Mesodermal cell (in vitro differentiated cells): ENCODE data around the gene LAMA3.

Source experiments
- H3K27ac ChIP-seq: 2 replicates; pipeline ENCODE4 v1.7.0; 2013; ENCODE audit warnings: mild to moderate bottlenecking, low read depth, low read length, moderate library complexity; ENCODE audit not compliant: severe bottlenecking
- H3K36me3 ChIP-seq: 2 replicates; pipeline ENCODE4 v1.7.1; 2013; ENCODE audit warnings: mild to moderate bottlenecking, low read length, moderate library complexity; ENCODE audit not compliant: control insufficient read depth, insufficient read depth
- H3K4me1 ChIP-seq: one replicate; pipeline ENCODE4 v1.7.1; 2013; ENCODE audit warnings: mild to moderate bottlenecking, low read length; ENCODE audit not compliant: insufficient read depth, control insufficient read depth, poor library complexity, severe bottlenecking
- H3K4me3 ChIP-seq: 2 replicates; pipeline ENCODE4 v1.7.0; 2013; ENCODE audit warnings: low read length, control low read depth, mild to moderate bottlenecking; ENCODE audit not compliant: insufficient read depth, poor library complexity, severe bottlenecking; ENCODE audit errors: extremely low read depth
- H3K9me3 ChIP-seq: 2 replicates; pipeline ENCODE4 v1.7.1; 2013; ENCODE audit warnings: mild to moderate bottlenecking, low read length, moderate library complexity; ENCODE audit not compliant: control insufficient read depth
- WGBS, 2 experiments: methylation state at CpG; one replicate each; pipeline ENCODE4 v1.1.5; 2013; ENCODE audit warnings: missing lambda C conversion rate in 2 of 2; ENCODE audit not compliant: insufficient coverage in 2 of 2; 5-methylcytosine and 5-hydroxymethylcytosine counted together

LAMA3 gene

DNA sequence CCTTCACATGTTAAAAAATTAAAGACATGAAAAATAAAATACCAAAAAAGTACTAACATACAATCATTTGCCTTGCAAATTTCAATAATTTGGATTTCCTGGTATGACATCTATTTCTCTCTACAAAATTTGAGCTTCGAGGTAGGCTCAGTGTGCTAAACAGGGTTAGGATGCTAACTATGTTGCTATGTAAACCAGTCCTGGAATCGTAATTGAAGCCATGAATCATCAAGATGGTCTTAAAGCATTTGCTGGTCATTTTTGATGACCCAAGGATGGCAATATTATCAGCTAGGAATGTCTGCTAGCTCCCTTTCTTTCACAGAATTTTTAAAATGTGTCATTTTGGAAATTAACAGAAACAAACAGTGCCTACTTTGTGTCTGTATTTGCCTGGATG, 217.4 kb downstream of the LAMA3 start:
- Histone ChIP-seq H3K4me1 (no peaks in the 10 kb centered on the region), H3K4me3 (no peak overlapping the region), H3K36me3 (no peaks in the 10 kb centered on the region), H3K27ac (no peak overlapping the region), H3K9me3 (no peaks in the 10 kb centered on the region)
- 83 to 86% methylated on average over 1 to 2 of the region's 2 CpGs for WGBS, 2 experiments

DNA sequence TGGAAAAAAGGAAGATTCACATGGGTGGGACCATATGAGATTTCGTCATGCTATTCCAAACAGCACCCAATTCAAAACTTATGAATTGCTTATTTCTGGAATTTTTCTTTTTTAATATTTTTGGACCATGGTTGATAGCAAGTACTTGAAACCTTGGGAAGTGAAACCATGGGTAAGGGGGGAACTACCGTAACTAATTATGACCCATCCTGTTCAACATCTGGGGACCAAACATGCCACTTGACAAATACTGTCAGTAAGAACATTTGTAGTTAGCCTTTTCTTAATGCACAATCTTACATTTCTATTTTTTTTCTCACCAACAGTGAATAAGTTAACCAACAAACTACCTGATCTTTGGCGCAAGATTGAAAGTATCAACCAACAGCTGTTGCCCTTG, 219.6 kb downstream of the LAMA3 start:
- H3K27ac ChIP-seq: no peak overlapping the region
- H3K4me1 ChIP-seq: no peaks in the 10 kb centered on the region
- H3K4me3 ChIP-seq: no peak overlapping the region
- no peaks in the 10 kb centered on the region for H3K36me3 ChIP-seq
- 93 to 100% methylated on average over 1 to 2 of the region's 3 CpGs for WGBS, 2 experiments
- H3K9me3 ChIP-seq: no peaks in the 10 kb centered on the region

DNA sequence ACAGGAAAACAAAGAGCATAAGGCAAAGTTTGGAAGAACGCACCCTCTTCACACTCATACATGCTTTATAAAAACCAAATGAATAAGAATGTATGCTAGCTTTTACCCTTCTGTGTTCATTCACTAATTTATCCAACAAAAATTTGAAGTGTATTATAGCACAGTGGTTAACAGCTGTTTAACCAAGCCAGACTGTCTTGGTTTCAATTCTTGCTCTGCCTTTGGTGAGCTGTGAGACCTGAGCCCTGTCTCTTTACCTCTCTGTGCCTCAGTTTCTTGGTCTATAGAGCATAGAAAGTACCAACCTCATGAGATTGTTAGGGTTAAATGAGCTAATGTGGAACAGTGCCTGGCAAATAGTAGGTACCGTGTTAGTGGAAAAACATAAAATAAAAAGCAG, 220.8 kb downstream of the LAMA3 start:
- Histone ChIP-seq H3K9me3 (no peaks in the 10 kb centered on the region), H3K4me3 (no peak overlapping the region), H3K36me3 (no peaks in the 10 kb centered on the region), H3K4me1 (no peaks in the 10 kb centered on the region), H3K27ac (no peak overlapping the region)
- 33 to 70% methylated on average over 1 of the region's 2 CpGs for WGBS, 2 experiments

DNA sequence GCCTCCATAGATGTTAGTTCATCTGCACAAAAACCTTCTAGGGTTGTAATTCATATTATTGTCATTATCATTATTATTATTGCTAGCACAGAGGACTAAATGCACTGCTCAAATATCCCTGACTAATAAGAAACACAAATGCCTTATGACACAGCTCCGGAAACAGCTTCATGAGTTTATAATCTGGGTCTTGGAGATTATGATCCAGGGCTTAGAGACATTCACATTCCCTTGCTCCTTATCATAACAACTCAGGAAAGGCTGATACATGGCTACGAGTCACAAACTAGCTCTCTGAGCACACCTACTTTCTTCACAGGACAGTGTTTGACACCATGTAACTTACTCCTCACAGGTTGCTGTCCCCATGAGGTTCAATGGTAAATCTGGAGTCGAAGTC, 223.1 kb downstream of the LAMA3 start:
- H3K4me1 ChIP-seq: no peaks in the 10 kb centered on the region
- 89 to 93% methylated on average over 2 of the region's 3 CpGs for WGBS, 2 experiments
- no peak overlapping the region for H3K27ac ChIP-seq
- no peak overlapping the region for H3K4me3 ChIP-seq
- H3K36me3 ChIP-seq: no peaks in the 10 kb centered on the region
- no peaks in the 10 kb centered on the region for H3K9me3 ChIP-seq

DNA sequence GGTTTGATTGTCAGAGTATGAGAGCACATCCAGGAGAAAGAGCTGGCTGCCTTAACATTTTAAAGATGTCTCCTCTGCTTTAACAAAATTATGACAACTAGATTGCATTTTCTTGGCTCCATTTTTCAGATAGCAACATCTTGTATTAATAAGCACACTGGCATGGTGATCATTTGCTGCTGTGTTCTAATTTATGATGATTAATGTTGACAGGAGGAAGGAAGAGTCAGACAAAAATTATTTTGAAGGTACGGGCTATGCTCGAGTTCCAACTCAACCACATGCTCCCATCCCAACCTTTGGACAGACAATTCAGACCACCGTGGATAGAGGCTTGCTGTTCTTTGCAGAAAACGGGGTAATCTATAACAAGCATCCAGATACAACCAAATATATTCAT, 227.1 kb downstream of the LAMA3 start:
- Histone ChIP-seq H3K27ac (no peak overlapping the region), H3K4me3 (no peak overlapping the region), H3K36me3 (no peaks in the 10 kb centered on the region), H3K4me1 (no peaks in the 10 kb centered on the region), H3K9me3 (no peaks in the 10 kb centered on the region)
- WGBS, 2 experiments: 100% methylated on average over 1 of the region's 4 CpGs; no CpG with 5 or more reads in 1 of the 2 experiments

DNA sequence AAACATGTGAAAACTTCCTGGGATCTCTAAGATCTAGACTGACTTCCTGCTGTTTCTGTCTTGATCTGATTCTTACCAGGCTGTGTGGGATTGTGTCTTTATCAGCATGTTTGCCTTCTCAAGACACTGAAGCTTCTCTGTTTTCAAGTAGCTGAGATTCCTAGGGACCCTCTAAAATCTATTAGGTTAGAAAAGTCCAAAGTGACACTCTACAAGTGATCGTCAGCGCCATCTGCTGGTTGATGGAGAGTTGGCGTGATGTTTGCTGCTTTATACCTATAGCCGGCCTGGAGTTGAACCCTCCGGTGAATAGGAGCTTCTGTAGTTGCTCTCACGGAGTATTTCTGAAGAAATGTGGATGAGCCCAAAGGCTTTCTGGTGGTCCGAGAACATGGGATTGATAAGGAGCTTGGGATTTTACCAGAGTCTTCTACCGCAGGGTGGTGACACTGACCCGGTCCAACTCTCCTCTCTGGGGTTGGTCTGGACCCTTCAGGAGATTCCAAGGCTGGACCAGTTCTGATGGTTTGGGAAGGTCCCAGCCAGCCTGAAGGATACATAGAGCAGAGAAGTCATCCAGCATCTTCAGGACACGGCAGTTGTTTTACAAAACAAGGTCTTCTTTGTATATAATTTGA, 229.3 kb downstream of the LAMA3 start:
- Histone ChIP-seq H3K27ac (no peak overlapping the region), H3K9me3 (no peaks in the 10 kb centered on the region), H3K4me3 (no peak overlapping the region), H3K4me1 (no peaks in the 10 kb centered on the region), H3K36me3 (no peaks in the 10 kb centered on the region)
- 35 to 46% methylated on average over 7 of the region's 10 CpGs for WGBS, 2 experiments

DNA sequence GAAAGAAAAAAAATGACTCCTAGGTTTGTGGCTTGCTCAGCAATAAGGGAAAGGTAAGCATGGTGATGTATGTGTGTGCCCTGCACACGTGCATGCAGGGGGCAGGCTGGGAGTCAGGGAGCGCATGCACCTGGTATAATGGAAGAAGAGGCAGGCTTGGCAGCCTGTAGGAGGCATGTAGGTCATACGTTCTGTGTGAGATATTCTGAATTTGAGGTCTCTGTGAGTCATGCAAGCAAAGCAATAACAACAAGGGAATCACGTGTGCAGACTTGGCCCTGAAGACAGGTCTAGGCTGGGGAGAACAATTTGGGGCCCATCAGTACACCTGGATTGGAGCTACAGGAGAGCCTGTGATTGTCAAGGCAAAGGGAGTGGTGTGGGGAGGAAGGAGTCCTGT, 230.8 kb downstream of the LAMA3 start:
- Histone ChIP-seq H3K4me1 (no peaks in the 10 kb centered on the region), H3K36me3 (no peaks in the 10 kb centered on the region), H3K9me3 (no peaks in the 10 kb centered on the region), H3K4me3 (no peak overlapping the region), H3K27ac (no peak overlapping the region)
- WGBS, 2 experiments: 84 to 96% methylated on average over 3 to 4 of the region's 4 CpGs

DNA sequence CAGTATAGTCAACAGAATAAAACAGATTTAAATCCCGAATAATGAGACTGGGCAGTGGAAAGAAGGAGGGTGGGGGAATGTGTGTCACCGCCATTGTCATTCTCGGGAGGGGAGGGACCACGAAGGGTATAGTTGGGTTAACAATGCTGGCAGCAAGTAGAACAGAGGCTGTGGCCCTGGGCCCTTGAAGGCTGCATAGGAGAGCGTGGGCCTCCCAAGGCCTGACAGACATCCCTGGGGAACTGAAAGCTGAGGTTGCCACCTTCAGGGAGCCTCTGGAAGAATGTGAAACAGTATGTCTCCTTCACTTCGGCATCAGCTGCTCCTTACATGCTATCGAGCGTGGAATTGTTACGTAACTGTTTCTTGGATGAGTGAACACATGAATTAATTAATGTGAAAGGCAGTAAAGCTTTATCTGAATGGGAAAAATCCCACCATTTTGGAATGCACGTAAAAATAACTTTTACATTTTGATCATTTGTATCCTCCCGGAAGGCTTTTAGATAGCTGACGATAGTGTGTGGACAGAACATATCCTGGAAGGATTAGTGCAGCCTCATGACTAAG, 232.5 kb downstream of the LAMA3 start:
- H3K4me3 ChIP-seq: no peak overlapping the region
- H3K4me1 ChIP-seq: no peaks in the 10 kb centered on the region
- H3K27ac ChIP-seq: no peak overlapping the region
- no peaks in the 10 kb centered on the region for H3K36me3 ChIP-seq
- H3K9me3 ChIP-seq: no peaks in the 10 kb centered on the region
- 72 to 81% methylated on average over 10 of the region's 12 CpGs for WGBS, 2 experiments

DNA sequence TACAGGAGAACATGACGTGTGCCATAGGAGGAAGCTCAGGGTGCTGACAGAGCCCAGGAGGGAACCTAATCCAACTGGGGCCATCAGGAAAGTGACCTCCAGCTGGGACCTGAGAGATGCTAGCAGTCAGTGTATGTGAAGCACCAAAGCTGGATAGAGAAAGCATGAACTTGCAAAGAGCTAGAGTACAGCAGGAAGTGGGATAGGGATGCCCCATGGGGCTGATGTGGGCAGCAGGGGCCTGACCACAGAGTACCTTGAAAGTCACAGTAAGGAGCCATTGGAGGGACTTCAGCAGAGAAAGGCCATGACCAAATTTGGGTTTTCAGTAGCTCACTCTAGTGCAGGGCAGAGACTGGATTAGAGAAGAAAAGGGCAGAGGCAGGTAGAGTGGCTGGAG, 233.7 kb downstream of the LAMA3 start:
- WGBS, 2 experiments: 38 to 56% methylated on average over 1 of the region's 1 CpG
- no peaks in the 10 kb centered on the region for H3K4me1 ChIP-seq
- no peak overlapping the region for H3K27ac ChIP-seq
- H3K4me3 ChIP-seq: no peak overlapping the region
- no peaks in the 10 kb centered on the region for H3K36me3 ChIP-seq
- H3K9me3 ChIP-seq: no peaks in the 10 kb centered on the region

DNA sequence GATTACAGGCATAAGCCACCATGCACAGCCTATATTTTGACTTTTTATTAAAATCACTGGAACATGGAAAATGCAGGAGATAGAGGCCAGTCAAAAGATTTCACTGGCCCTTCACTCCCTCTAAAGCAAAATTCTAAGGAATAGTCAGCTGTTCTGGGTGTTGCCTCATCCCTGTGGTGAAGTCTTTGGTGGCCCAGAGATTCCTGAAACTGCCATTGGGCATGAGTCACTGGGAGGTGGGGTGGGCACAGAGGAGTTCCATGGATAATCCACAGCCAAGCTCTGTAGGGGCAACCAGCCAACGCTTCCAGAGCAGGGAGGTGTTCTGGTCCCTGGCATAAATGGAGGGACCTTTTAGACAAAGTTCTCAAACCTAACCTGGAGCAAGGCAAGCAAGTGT, 235.6 kb downstream of the LAMA3 start:
- H3K27ac ChIP-seq: no peak overlapping the region
- H3K4me1 ChIP-seq: no peaks in the 10 kb centered on the region
- H3K4me3 ChIP-seq: no peak overlapping the region
- WGBS, 2 experiments: 100% methylated on average over 1 of the region's 1 CpG; no CpG with 5 or more reads in 1 of the 2 experiments
- no peaks in the 10 kb centered on the region for H3K9me3 ChIP-seq
- H3K36me3 ChIP-seq: no peaks in the 10 kb centered on the region

DNA sequence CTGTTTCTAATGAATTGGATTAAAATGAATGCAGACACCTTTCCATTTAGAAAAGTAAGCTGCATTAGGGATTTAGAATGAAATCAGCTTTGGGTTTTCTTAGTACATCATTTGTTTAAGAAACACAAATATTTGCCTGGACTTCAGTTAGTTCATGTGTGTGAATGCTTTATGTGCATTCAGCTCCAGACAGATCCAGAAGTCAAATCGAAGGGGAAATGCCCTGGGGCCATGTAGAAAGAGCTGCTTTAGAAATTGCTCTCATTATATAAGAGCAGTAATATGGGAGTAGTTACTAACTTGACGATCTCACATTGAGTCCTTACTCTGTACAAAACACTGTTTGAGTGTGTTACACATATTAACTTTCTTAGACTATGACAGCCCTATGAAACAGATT, 237.3 kb downstream of the LAMA3 start:
- H3K4me3 ChIP-seq: no peak overlapping the region
- no peak overlapping the region for H3K27ac ChIP-seq
- H3K9me3 ChIP-seq: no peaks in the 10 kb centered on the region
- H3K36me3 ChIP-seq: no peaks in the 10 kb centered on the region
- no peaks in the 10 kb centered on the region for H3K4me1 ChIP-seq
- 100% methylated on average over 1 of the region's 2 CpGs; no CpG with 5 or more reads in 1 of the 2 experiments for WGBS, 2 experiments
